NCI-H2171 treated with DMSO at 0.1 percent for 48 hours (cell line): ENCODE data around the gene GSK3B.

Experiments
- DNase-seq: peaks from one replicate; lab custom pipeline; 2025; lab: John Stamatoyannopoulos, UW

Gene GSK3B

GRCh38 chr3:120093911-120094775 is at the start of gene GSK3B:
TSS of gene GSK3B (minus strand) at chr3:120094447. CDS start at chr3:120093434, 1,013 bp downstream.
- peak; percentile 89 for DNase-seq

GRCh38 chr3:120143676-120144075 is 49.4 kb upstream of the GSK3B start:
- no peak for DNase-seq

GRCh38 chr3:120142236-120142635 is 48.0 kb upstream of the GSK3B start:
- no peak for DNase-seq

GRCh38 chr3:120140098-120140742 is 46.0 kb upstream of the GSK3B start:
- DNase-seq = no peak

- DNase-seq = no peak
Observed at GRCh38 chr3:120139140-120139539, 44.9 kb upstream of the GSK3B start.

- DNase-seq = no peak
Observed at GRCh38 chr3:120137548-120137947, 43.3 kb upstream of the GSK3B start.

GRCh38 chr3:120130656-120131055 is 36.4 kb upstream of the GSK3B start:
- peak; percentile 86 for DNase-seq

- peak; percentile 48 for DNase-seq
Observed at GRCh38 chr3:120129718-120130513, 35.7 kb upstream of the GSK3B start.

GRCh38 chr3:120129051-120129450 is 34.8 kb upstream of the GSK3B start:
- DNase-seq = peak; percentile 98

GRCh38 chr3:120125992-120126391 is 31.7 kb upstream of the GSK3B start:
- no peak for DNase-seq

GRCh38 chr3:120119846-120120510 is 25.7 kb upstream of the GSK3B start:
- DNase-seq = no peak

- no peak for DNase-seq
Observed at GRCh38 chr3:120114981-120115380, 20.7 kb upstream of the GSK3B start.

GRCh38 chr3:120114376-120114775 is 20.1 kb upstream of the GSK3B start:
- no peak for DNase-seq

- no peak for DNase-seq
Observed at GRCh38 chr3:120113128-120114116, 19.2 kb upstream of the GSK3B start.

GRCh38 chr3:120111898-120112297 is 17.7 kb upstream of the GSK3B start:
- DNase-seq = peak; percentile 93

- DNase-seq = no peak
Observed at GRCh38 chr3:120103276-120103675, 9.0 kb upstream of the GSK3B start.

- DNase-seq = peak; percentile 87
Observed at GRCh38 chr3:120102674-120103073, 8.4 kb upstream of the GSK3B start.

GRCh38 chr3:120102232-120102631 is 8.0 kb upstream of the GSK3B start:
- DNase-seq = peak; percentile 31

- no peak for DNase-seq
Observed at GRCh38 chr3:120101624-120102023, 7.4 kb upstream of the GSK3B start.

GRCh38 chr3:120100711-120101110 is 6.5 kb upstream of the GSK3B start:
- no peak for DNase-seq

- no peak for DNase-seq
Observed at GRCh38 chr3:120098710-120099109, 4.5 kb upstream of the GSK3B start.
